NCI-H526 (cell line): Measurements from ENCODE around the gene LRRC36.
A peak's percentile ranks its signal among the peaks of the same experiment; 100 is the strongest.
"Not testable (repeated sequence)": the region's sequence is repeated elsewhere in the genome, so short reads cannot be mapped to it uniquely, and the experiment has no call there.

Source experiments
- DNase-seq, 2 experiments: peaks; one replicate each; lab custom pipeline; 2025; lab: John Stamatoyannopoulos, UW

Gene LRRC36

GRCh38 chr16:67403976-67404555 is 77.5 kb downstream of the LRRC36 start:
- DNase-seq: no peak

GRCh38 chr16:67404740-67405226 is 78.2 kb downstream of the LRRC36 start:
- DNase-seq: peak; percentile 21 to 33

GRCh38 chr16:67405336-67405735 is 78.7 kb downstream of the LRRC36 start:
- DNase-seq: no peak

GRCh38 chr16:67406111-67406971 is 79.7 kb downstream of the LRRC36 start:
- DNase-seq: no peak

- DNase-seq: no peak
These were observed 80.7 kb downstream of the LRRC36 start for GRCh38 chr16:67407176-67407787.

- DNase-seq: no peak
These were observed 81.3 kb downstream of the LRRC36 start for GRCh38 chr16:67407788-67408452.

GRCh38 chr16:67409631-67410030 is 83.0 kb downstream of the LRRC36 start:
- DNase-seq: no peak

- DNase-seq: no peak
These were observed 84.7 kb downstream of the LRRC36 start for GRCh38 chr16:67411339-67411738.

- DNase-seq: no peak
These were observed 85.7 kb downstream of the LRRC36 start for GRCh38 chr16:67412294-67412693.

GRCh38 chr16:67413978-67414911 is 87.6 kb downstream of the LRRC36 start:
- DNase-seq: no peak

GRCh38 chr16:67415421-67415820 is 88.8 kb downstream of the LRRC36 start:
- not testable (repeated sequence) for DNase-seq

- peak in 1 of 2 experiments; percentile 51 for DNase-seq
These were observed 89.5 kb downstream of the LRRC36 start, which contains the start of gene ZDHHC1 for GRCh38 chr16:67415872-67416793. Gene ZDHHC1 (minus strand): TSS chr16:67416477. CDS start chr16:67407775, 8,702 bp downstream.

GRCh38 chr16:67417333-67418061 is 90.9 kb downstream of the LRRC36 start:
- DNase-seq: no peak

GRCh38 chr16:67419502-67419901 is 92.9 kb downstream of the LRRC36 start:
- DNase-seq: no peak

- DNase-seq: no peak
These were observed 93.3 kb downstream of the LRRC36 start for GRCh38 chr16:67419931-67420330.

GRCh38 chr16:67421030-67421429 is 94.4 kb downstream of the LRRC36 start:
- DNase-seq: no peak

- DNase-seq: no peak
These were observed 96.4 kb downstream of the LRRC36 start for GRCh38 chr16:67423015-67423414.

- no peak for DNase-seq
These were observed 97.1 kb downstream of the LRRC36 start for GRCh38 chr16:67423611-67424260.

- DNase-seq: no peak
These were observed 97.6 kb downstream of the LRRC36 start for GRCh38 chr16:67424261-67424615.
